Natural killer cell treated with Interleukin-12 subunit alpha and Interleukin-12 subunit beta and Interleukin-15 and Interleukin-18, amount 100 ng/mL, for 72 hours (primary cell): Measurements from ENCODE around the gene IGF2BP3. TPM values are rescaled to one million over a fixed set of nuclear protein-coding genes. Genes with fewer than 3 reads are reported as not detected.
A peak's percentile ranks its signal among the peaks of the same experiment; 100 is the strongest.

ENCODE experiments used
- ATAC-seq, 2 donors: fragments of 150-1000 bp; cut with Tn5 transposase in 1 of 2; sonication (Bioruptor Pico), chemical (Tn5 transposase) in 1 of 2; 2 replicates each; pipeline ENCODE4 v1.10.0; 2021
- DNase-seq: peaks from one replicate; pipeline ENCODE4 v3.0.0; 2022; ENCODE audit warnings: low spot score
- H3K27ac Mint-ChIP-seq, 2 donors: 1 replicate in 1 of 2; 2 replicates in 1 of 2; pipeline ENCODE4 v1.8.0; 2022; ENCODE audit warnings: mixed read lengths in 2 of 2, mild to moderate bottlenecking in 1 of 2, moderate library complexity in 1 of 2
- H3K27me3 Mint-ChIP-seq, 2 donors: 1 replicate in 1 of 2; 2 replicates in 1 of 2; pipeline ENCODE4 v1.8.0; 2022; ENCODE audit warnings: mixed read lengths in 2 of 2
- H3K36me3 Mint-ChIP-seq: one replicate; pipeline ENCODE4 v1.8.0; 2022; ENCODE audit warnings: mixed read lengths
- H3K4me1 Mint-ChIP-seq, 2 donors: 1 replicate in 1 of 2; 2 replicates in 1 of 2; pipeline ENCODE4 v1.8.0; 2022; ENCODE audit warnings: low read depth in 2 of 2, mixed read lengths in 2 of 2, mild to moderate bottlenecking in 1 of 2
- H3K4me3 Mint-ChIP-seq: one replicate; pipeline ENCODE4 v1.8.0; 2022; ENCODE audit warnings: mixed read lengths
- H3K9me3 Mint-ChIP-seq: 2 replicates; pipeline ENCODE4 v1.8.0; 2022; ENCODE audit warnings: mixed read lengths
- total RNA-seq, 2 donors: library from RNA; stranded (reverse); gene quantifications; one replicate each; pipeline ENCODE4 v1.2.3, GENCODE V29; 2022

Gene IGF2BP3
- total RNA-seq, 2 donors from 2014 or later, result 0.31 to 0.95 TPM

GRCh38 chr7:23468526-23469149, 1.7 kb downstream of the IGF2BP3 start:
- DNase-seq, result no peak
- H3K27me3 Mint-ChIP-seq, result peaks cover 41 to 77% of the 10 kb centered on the region in 2 donors
- peak overlapping the region in 1 of 2 donors; percentile 53 for H3K27ac Mint-ChIP-seq
- peaks cover 5% of the 10 kb centered on the region for H3K36me3 Mint-ChIP-seq
- peaks cover 30% of the 10 kb centered on the region in 2 donors for H3K4me1 Mint-ChIP-seq
- peak overlapping the region; percentile 76 for H3K4me3 Mint-ChIP-seq
- H3K9me3 Mint-ChIP-seq, result no peaks in the 10 kb centered on the region
- ATAC-seq, result no peak

DNA sequence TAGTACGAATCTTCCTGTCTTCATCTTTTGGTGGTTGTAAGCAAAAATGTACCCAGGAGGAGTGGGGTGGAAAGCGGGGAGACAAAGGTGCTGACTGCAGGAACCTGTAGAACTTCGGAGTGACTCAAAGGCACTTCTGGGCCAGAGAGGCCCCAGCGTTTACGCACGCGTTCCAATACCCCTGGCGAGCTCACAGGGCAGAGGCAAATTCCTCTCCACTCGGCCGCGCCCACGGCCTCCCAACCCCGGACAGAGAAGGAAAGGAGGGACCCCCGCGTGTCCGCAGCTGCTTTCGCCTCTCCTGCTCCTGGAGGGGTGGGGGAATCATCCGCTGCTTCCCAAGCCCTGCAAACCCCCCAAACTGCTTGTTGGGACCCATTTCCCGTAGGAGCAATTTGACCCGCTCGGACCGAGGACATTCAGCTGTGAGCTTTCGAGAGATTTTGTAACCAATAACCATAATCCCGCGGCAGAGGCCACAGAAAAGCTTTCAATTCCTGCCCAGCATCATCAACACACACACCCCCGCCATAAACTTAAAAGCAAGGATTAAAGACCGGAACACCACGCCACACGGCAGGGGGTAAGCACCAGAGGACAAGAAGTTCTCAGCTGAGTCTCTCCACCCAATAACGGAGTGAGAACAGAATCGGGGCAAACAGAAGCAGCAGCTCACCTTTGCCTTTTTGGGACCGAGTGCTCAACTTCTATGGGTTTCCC, 2.3 kb downstream of the IGF2BP3 start:
- Mint-ChIP-seq H3K27ac (peak overlapping the region in 1 of 2 donors; percentile 53), H3K27me3 (peaks cover 44 to 77% of the 10 kb centered on the region in 2 donors), H3K36me3 (peaks cover 5% of the 10 kb centered on the region), H3K9me3 (no peaks in the 10 kb centered on the region), H3K4me1 (peaks cover 24 to 27% of the 10 kb centered on the region in 2 donors), H3K4me3 (peak overlapping the region; percentile 76)
- no peak for DNase-seq
- no peak for ATAC-seq

- ATAC-seq (no peak), DNase-seq (no peak)
- peaks cover 5% of the 10 kb centered on the region for H3K36me3 Mint-ChIP-seq
- H3K4me1 Mint-ChIP-seq, result peaks cover 24 to 27% of the 10 kb centered on the region in 2 donors
- peaks cover 46 to 75% of the 10 kb centered on the region in 2 donors for H3K27me3 Mint-ChIP-seq
- no peaks in the 10 kb centered on the region for H3K9me3 Mint-ChIP-seq
- peak overlapping the region; percentile 76 for H3K4me3 Mint-ChIP-seq
- no peak overlapping the region for H3K27ac Mint-ChIP-seq
Measured at GRCh38 chr7:23467291-23467805, 2.9 kb downstream of the IGF2BP3 start.

DNA sequence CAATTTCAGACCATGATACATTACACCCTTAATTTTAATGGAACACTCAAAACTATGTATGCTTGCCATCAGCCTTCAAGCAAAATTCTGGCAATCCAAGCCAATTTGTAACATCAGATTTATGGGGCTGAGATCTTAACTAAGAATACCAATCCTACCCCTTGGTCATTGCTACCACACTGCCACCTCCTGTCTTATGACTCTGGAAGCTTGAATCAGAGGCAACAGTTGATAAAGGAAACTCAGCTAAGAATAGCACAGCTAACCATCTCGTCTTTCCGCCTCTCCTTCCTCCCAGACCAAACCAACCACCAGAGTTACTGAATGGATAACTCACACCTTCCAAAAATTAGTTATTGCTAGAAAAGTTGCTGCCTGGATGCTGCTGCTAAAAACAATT, 7.4 kb downstream of the IGF2BP3 start:
- Mint-ChIP-seq H3K27me3 (peaks cover 50 to 65% of the 10 kb centered on the region in 2 donors), H3K4me3 (no peak overlapping the region), H3K27ac (no peak overlapping the region), H3K36me3 (no peaks in the 10 kb centered on the region), H3K9me3 (no peaks in the 10 kb centered on the region), H3K4me1 (peaks cover 3 to 8% of the 10 kb centered on the region in 2 donors)
- ATAC-seq (no peak), DNase-seq (no peak)

- Mint-ChIP-seq H3K36me3 (no peaks in the 10 kb centered on the region), H3K27me3 (peaks cover 37 to 61% of the 10 kb centered on the region in 2 donors), H3K9me3 (no peaks in the 10 kb centered on the region), H3K4me3 (no peak overlapping the region), H3K27ac (no peak overlapping the region), H3K4me1 (no peaks in the 10 kb centered on the region)
- no peak for DNase-seq
- ATAC-seq, result no peak
Measured at GRCh38 chr7:23458044-23458443, 12.2 kb downstream of the IGF2BP3 start.

DNA sequence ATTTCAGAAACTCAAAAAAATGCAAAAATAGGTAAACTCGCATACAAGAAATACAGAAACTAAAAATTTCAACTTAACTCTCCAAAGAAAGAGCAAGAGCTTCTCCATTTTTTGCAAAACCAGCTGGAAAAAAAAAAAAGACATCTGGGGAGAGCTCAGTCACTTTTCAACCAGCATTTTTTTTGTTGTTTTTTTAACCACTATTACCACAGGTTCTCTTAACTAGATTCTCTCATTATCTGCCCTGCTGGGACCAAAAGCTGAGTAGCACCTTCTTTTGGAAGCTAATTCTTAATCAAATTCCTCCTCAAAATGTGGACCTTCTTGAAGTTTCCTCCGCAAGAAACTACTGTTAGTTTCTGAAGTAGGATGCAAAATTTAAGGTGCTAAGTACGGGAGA, 14.2 kb downstream of the IGF2BP3 start:
- H3K36me3 Mint-ChIP-seq, result no peaks in the 10 kb centered on the region
- no peaks in the 10 kb centered on the region for H3K9me3 Mint-ChIP-seq
- ATAC-seq, result no peak
- H3K4me3 Mint-ChIP-seq, result no peak overlapping the region
- H3K27me3 Mint-ChIP-seq, result peaks cover 25 to 45% of the 10 kb centered on the region in 2 donors
- H3K27ac Mint-ChIP-seq, result no peak overlapping the region
- DNase-seq, result no peak
- no peaks in the 10 kb centered on the region for H3K4me1 Mint-ChIP-seq

- Mint-ChIP-seq H3K4me3 (no peak overlapping the region), H3K36me3 (no peaks in the 10 kb centered on the region), H3K4me1 (no peaks in the 10 kb centered on the region), H3K27me3 (peaks cover 23 to 41% of the 10 kb centered on the region in 2 donors), H3K27ac (no peak overlapping the region), H3K9me3 (no peaks in the 10 kb centered on the region)
- no peak for DNase-seq
- no peak for ATAC-seq
Measured at GRCh38 chr7:23454881-23455526, 15.3 kb downstream of the IGF2BP3 start.

DNA sequence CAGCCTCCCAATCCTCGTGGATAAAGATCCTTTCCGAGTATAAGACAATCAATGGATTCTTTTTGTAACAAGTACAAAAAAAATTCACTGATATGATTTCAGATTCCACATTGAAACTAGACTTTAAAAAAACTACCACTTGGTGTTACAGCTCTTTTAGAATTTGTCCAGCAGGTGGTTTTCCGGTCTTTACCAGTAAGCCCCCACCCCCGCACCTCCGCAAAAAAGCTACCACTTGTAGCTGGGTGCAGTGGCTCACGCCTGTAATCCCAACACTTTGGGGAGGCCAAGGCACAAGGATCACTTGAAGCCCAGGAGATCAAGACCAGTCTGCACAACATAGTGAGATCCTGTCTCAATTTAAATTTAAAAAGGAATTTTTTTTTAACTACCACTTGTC, 19.8 kb downstream of the IGF2BP3 start:
- DNase-seq (no peak), ATAC-seq (no peak)
- Mint-ChIP-seq H3K27ac (no peak overlapping the region), H3K4me3 (no peak overlapping the region), H3K9me3 (no peaks in the 10 kb centered on the region), H3K36me3 (no peaks in the 10 kb centered on the region), H3K4me1 (no peaks in the 10 kb centered on the region), H3K27me3 (peaks cover 19 to 36% of the 10 kb centered on the region in 2 donors)

DNA sequence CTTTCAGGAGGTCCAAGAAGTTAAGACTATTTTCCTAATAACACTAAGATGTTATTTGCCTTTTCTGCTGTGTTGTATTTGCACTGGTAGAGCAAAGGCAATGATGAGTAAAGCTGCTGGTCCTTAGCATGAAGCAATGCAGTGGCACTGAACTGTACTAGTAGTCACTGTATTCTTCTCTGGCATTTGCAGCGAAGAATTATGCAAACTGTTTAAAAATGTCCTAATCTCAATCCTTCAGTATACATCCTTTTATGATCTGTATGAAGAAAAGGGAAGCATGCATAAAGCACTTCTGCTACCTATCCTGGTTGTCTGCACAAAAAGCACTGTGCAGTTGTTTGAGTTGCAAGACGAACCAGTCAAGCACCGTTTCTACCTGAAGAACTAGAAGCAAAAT, 20.4 kb downstream of the IGF2BP3 start:
- Mint-ChIP-seq H3K4me1 (no peaks in the 10 kb centered on the region), H3K27me3 (peaks cover 16 to 35% of the 10 kb centered on the region in 2 donors), H3K36me3 (no peaks in the 10 kb centered on the region), H3K9me3 (no peaks in the 10 kb centered on the region), H3K4me3 (no peak overlapping the region), H3K27ac (no peak overlapping the region)
- no peak for ATAC-seq
- no peak for DNase-seq

DNA sequence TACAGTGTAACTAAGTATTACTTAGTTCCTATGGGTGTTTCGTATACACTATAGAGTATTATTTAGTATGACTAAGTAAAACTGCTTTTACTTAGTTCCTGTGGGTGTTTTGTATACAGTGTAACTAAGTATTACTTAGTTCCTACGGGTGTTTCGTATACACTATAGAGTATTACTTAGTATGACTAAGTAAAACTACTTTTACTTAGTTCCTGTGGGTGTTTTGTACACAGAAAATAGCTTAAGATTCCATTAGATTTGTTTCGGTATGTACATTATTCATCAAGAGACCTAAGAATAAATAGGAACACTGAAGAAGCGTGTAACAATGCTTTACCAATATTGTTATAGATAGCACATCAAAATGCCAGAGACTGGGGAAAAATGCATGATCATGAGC, 25.0 kb downstream of the IGF2BP3 start:
- no peak overlapping the region for H3K4me3 Mint-ChIP-seq
- DNase-seq (no peak), ATAC-seq (no peak)
- no peak overlapping the region for H3K27ac Mint-ChIP-seq
- no peaks in the 10 kb centered on the region for H3K36me3 Mint-ChIP-seq
- H3K27me3 Mint-ChIP-seq, result peaks cover 12 to 24% of the 10 kb centered on the region in 2 donors
- H3K9me3 Mint-ChIP-seq, result no peaks in the 10 kb centered on the region
- no peaks in the 10 kb centered on the region for H3K4me1 Mint-ChIP-seq

DNA sequence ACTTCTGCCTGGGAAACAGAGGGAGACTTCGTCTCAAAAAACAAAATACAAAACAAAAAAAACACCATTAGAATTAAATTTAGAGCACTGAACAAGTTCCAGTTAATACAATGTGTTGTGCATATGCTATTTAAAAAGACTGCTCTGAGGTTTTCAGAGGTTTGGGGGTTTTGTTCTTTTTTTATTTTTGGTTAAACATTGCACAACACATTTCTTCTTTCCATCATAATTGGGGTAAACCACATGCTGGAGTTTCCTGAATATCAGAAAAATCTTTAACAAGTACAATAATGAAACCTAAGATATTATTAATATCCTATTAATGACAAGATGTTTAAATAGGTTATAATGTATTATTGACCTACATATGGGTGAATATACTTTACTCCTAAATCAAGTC, 26.3 kb downstream of the IGF2BP3 start:
- H3K4me3 Mint-ChIP-seq, result no peak overlapping the region
- no peaks in the 10 kb centered on the region for H3K4me1 Mint-ChIP-seq
- DNase-seq, result no peak
- H3K27me3 Mint-ChIP-seq, result peaks cover 11 to 20% of the 10 kb centered on the region in 2 donors
- H3K9me3 Mint-ChIP-seq, result no peaks in the 10 kb centered on the region
- H3K27ac Mint-ChIP-seq, result no peak overlapping the region
- no peak for ATAC-seq
- no peaks in the 10 kb centered on the region for H3K36me3 Mint-ChIP-seq

DNA sequence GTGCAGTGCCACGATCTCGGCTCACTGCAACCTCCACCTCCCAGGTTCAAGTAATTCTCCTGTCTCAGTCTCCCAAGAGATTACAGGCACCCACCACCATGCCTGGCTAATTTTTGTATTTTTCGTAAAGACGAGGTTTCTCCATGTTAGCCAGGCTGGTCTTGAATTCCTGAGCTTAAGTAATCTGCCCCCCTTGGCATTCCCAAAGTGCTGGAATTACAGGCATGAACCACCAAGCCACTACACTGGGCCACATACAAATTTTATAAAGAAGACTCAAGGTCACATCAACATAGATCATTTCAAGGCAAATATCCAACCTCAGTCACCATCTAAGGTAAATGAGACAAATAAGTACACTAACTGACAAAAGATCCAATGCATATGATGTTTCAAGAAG, 32.1 kb downstream of the IGF2BP3 start:
- ATAC-seq, result no peak
- H3K4me3 Mint-ChIP-seq, result no peak overlapping the region
- H3K27me3 Mint-ChIP-seq, result peaks cover 3 to 7% of the 10 kb centered on the region in 2 donors
- no peaks in the 10 kb centered on the region for H3K36me3 Mint-ChIP-seq
- H3K9me3 Mint-ChIP-seq, result no peaks in the 10 kb centered on the region
- no peak overlapping the region for H3K27ac Mint-ChIP-seq
- no peak for DNase-seq
- no peaks in the 10 kb centered on the region for H3K4me1 Mint-ChIP-seq

DNA sequence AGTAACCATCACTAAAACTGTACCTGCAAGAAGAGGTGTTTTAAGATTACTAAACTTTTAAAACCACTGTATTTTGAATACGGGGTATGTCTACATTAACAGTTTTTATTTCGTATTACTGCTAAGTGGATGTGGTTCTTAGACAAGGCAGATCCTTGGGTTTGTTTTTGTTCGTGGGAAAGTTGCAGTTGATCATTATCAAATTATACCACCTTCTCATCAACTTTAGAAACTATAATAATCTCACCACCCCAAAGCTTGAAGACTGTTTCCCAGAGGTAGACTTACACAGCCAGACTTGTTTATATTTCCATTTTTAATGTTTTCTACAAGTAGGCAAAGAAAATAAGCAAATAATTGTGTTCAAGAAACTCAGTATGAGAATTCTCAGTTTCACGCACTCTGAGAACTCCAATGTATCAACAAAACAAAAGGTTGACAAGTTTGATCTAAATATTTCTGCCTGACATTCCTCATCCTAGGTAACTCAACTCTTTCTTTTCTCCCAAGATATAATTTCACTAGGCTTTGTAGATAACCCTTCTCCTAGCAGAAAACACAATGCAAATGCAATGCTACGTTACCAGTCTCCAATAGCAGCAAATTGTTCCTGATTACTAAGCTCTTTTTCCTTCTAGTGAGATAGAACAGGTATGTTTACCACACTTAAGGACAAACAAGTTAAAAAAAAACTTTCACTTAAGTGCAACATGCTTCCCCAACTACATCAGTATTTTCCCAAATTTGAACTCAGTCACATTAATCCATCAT, 36.0 kb downstream of the IGF2BP3 start:
- Mint-ChIP-seq H3K27me3 (peaks cover 12 to 31% of the 10 kb centered on the region in 2 donors), H3K27ac (no peak overlapping the region), H3K4me3 (no peak overlapping the region), H3K9me3 (no peaks in the 10 kb centered on the region), H3K4me1 (no peaks in the 10 kb centered on the region), H3K36me3 (no peaks in the 10 kb centered on the region)
- no peak for DNase-seq
- no peak for ATAC-seq
